Measurements from ENCODE around the gene GAB2.

DNA sequence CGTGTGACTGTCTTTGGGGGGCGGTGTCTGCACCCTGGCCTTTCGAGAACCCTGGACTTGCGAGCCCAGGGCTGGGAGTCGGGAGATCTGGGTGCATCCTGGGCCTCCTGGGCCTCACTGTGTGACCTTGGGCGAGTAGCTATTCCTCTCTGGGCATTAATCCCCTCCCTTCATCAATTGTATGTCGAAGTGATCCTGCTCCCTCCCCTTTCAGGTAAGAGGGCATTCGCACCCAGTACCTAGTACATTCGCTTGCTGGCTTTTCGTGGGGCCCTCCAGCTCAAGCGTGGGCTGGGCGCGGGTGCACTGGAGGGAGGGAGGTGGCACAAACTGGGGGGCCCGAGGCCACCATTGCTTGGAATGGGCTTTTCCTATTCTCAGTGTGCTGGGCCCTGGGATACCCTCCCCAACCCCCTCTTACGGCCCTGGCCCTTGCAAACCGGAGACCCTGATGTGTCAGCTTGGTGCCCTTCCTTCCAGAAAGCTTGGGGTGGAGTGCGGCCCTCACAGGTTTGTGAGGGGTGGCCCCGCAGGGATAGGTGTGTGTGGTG lies 228.4 kb downstream of the GAB2 start:
- TF ChIP-seq, protein P1, sequence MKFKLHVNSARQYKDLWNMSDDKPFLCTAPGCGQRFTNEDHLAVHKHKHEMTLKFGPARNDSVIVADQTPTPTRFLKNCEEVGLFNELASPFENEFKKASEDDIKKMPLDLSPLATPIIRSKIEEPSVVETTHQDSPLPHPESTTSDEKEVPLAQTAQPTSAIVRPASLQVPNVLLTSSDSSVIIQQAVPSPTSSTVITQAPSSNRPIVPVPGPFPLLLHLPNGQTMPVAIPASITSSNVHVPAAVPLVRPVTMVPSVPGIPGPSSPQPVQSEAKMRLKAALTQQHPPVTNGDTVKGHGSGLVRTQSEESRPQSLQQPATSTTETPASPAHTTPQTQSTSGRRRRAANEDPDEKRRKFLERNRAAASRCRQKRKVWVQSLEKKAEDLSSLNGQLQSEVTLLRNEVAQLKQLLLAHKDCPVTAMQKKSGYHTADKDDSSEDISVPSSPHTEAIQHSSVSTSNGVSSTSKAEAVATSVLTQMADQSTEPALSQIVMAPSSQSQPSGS (CRISPR knock-in tag; IDR thresholded peaks at IDR 0.05), result no peak
- TF ChIP-seq PRDM15 (CRISPR knock-in tag; IDR thresholded peaks at IDR 0.05) (no peak), HNF4G (IDR thresholded peaks at IDR 0.05; ENCODE audit: borderline replicate concordance, low read depth, low read length) (no peak), HNF4G (CRISPR knock-in tag; IDR thresholded peaks at IDR 0.05; ENCODE audit: borderline replicate concordance, low read depth) (no peak)
